Natural killer cell treated with Interleukin-12 subunit alpha and Interleukin-12 subunit beta and Interleukin-15 and Interleukin-18, amount 100 ng/mL, for 72 hours (primary cell): ENCODE data around the gene AGXT. TPM values are rescaled to one million over a fixed set of nuclear protein-coding genes. Genes with fewer than 3 reads are reported as not detected.

Source experiments
- ATAC-seq, 2 donors: fragments of 150-1000 bp; cut with Tn5 transposase in 1 of 2; sonication (Bioruptor Pico), chemical (Tn5 transposase) in 1 of 2; 2 replicates each; pipeline ENCODE4 v1.10.0; 2021
- DNase-seq: peaks from one replicate; pipeline ENCODE4 v3.0.0; 2022; ENCODE audit warnings: low spot score
- H3K27ac Mint-ChIP-seq, 2 donors: 1 replicate in 1 of 2; 2 replicates in 1 of 2; pipeline ENCODE4 v1.8.0; 2022; ENCODE audit warnings: mixed read lengths in 2 of 2, mild to moderate bottlenecking in 1 of 2, moderate library complexity in 1 of 2
- H3K27me3 Mint-ChIP-seq, 2 donors: 1 replicate in 1 of 2; 2 replicates in 1 of 2; pipeline ENCODE4 v1.8.0; 2022; ENCODE audit warnings: mixed read lengths in 2 of 2
- H3K36me3 Mint-ChIP-seq: one replicate; pipeline ENCODE4 v1.8.0; 2022; ENCODE audit warnings: mixed read lengths
- H3K4me1 Mint-ChIP-seq, 2 donors: 1 replicate in 1 of 2; 2 replicates in 1 of 2; pipeline ENCODE4 v1.8.0; 2022; ENCODE audit warnings: low read depth in 2 of 2, mixed read lengths in 2 of 2, mild to moderate bottlenecking in 1 of 2
- H3K4me3 Mint-ChIP-seq: one replicate; pipeline ENCODE4 v1.8.0; 2022; ENCODE audit warnings: mixed read lengths
- H3K9me3 Mint-ChIP-seq: 2 replicates; pipeline ENCODE4 v1.8.0; 2022; ENCODE audit warnings: mixed read lengths
- total RNA-seq, 2 donors: library from RNA; stranded (reverse); gene quantifications; one replicate each; pipeline ENCODE4 v1.2.3, GENCODE V29; 2022

AGXT gene
- total RNA-seq, 2 donors from 2014 or later = not detected

GRCh38 chr2:240912878-240913809 is 44.5 kb downstream of the AGXT start:
- DNase-seq = no peak
- Mint-ChIP-seq H3K9me3 (no peaks in the 10 kb centered on the region), H3K27ac (no peak overlapping the region), H3K4me3 (no peak overlapping the region), H3K27me3 (peaks cover 0 to 8% of the 10 kb centered on the region in 2 donors), H3K4me1 (no peaks in the 10 kb centered on the region), H3K36me3 (no peaks in the 10 kb centered on the region)
- no peak for ATAC-seq

DNA sequence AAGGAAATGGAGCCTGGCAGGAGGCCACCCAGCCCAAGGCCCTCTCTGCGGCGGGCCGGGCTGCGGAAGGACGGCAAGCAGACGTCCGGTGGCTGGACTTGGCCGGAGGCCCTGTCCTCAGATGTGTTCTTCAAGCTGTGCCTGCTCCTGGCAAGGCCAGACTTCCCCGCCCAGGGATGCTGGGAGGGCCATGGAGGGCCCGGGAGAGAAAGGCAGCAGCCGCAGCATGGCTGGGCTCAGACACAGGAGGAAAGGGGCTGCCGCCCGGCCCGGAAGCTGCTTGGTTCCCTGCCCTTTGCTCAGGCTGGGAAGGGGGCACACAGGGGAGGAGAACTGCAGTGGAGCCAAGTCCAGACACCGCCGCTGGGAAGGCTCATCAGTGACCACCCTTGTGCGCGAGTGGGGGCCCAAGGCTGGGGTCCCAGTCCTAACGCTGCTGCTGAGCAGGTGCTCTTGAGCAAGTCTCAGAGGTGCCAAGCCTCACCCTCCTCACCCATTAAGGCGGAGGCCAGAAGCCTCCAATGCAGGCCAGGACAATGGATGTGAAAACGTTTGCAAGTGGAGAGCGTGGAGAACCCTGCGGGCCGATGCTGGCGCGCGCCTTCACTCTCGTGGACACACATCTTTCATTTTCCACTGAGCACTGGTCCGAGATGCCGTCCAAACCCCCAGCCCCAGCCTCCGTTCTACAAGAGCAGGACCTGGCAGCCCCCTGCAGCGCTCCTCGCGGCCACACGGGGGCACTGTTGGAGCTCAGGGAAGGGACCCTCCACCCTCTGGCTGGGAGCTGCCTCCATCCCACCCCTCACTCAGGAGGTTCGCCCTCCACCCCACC is 45.4 kb downstream of the AGXT start:
- Mint-ChIP-seq H3K27ac (no peak overlapping the region), H3K4me3 (no peak overlapping the region), H3K27me3 (peaks cover 0 to 8% of the 10 kb centered on the region in 2 donors), H3K4me1 (no peaks in the 10 kb centered on the region), H3K9me3 (no peaks in the 10 kb centered on the region), H3K36me3 (no peaks in the 10 kb centered on the region)
- DNase-seq = no peak
- ATAC-seq = no peak

- no peak for ATAC-seq
- Mint-ChIP-seq H3K4me3 (no peak overlapping the region), H3K9me3 (no peaks in the 10 kb centered on the region), H3K27me3 (peaks cover 0 to 8% of the 10 kb centered on the region in 2 donors), H3K27ac (no peak overlapping the region), H3K36me3 (no peaks in the 10 kb centered on the region), H3K4me1 (no peaks in the 10 kb centered on the region)
- no peak for DNase-seq
Observed at GRCh38 chr2:240914645-240915525, 46.3 kb downstream of the AGXT start.

DNA sequence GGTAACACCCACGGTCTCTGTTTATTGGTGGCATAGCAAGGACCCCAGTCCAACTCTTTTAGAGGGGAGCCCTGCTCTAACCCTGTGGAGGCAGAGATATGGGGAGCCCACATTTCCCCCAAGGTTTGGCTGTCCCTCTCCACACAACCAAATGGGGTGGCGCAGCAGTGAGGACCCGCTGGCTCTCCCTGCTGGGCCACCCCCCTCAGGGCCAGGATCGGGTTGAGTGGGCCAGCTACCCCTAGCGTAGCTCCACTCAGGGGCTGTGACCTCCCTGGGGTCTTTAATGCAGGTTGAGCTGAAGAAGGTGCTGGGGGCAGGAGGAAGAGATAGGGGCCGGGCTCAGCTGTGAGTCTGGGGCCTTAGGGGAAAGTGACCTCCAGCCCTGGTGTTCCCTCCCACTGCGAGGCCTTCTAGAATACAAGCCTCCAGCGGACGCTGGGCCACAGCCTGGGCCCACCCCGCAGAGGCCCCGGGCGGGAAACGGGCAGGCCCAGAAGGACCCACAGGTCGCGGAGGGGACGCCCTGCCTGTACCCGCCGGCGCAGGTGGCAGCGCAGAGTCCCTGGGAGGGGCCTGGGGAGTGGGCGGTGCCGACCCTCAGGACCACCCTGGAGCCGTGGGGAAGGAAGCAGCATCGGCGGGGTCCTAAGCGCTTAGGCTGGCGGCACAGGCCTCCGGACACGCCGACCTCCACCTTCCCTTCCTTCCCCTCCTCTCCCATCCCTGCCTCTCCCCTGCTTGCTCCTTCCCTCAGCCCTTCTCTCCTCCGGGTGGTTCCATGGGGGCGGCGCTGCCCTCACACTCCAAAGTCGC is 47.1 kb downstream of the AGXT start:
- H3K27ac Mint-ChIP-seq = no peak overlapping the region
- no peak overlapping the region for H3K4me3 Mint-ChIP-seq
- DNase-seq (no peak), ATAC-seq (no peak)
- no peaks in the 10 kb centered on the region for H3K4me1 Mint-ChIP-seq
- H3K27me3 Mint-ChIP-seq = peaks cover 0 to 6% of the 10 kb centered on the region in 2 donors
- no peaks in the 10 kb centered on the region for H3K36me3 Mint-ChIP-seq
- no peaks in the 10 kb centered on the region for H3K9me3 Mint-ChIP-seq

- H3K9me3 Mint-ChIP-seq = no peaks in the 10 kb centered on the region
- peaks cover 0 to 6% of the 10 kb centered on the region in 2 donors for H3K27me3 Mint-ChIP-seq
- no peaks in the 10 kb centered on the region for H3K36me3 Mint-ChIP-seq
- ATAC-seq (no peak), DNase-seq (no peak)
- no peak overlapping the region for H3K27ac Mint-ChIP-seq
- no peaks in the 10 kb centered on the region for H3K4me1 Mint-ChIP-seq
- no peak overlapping the region for H3K4me3 Mint-ChIP-seq
Observed at GRCh38 chr2:240916571-240917008, 48.0 kb downstream of the AGXT start.

DNA sequence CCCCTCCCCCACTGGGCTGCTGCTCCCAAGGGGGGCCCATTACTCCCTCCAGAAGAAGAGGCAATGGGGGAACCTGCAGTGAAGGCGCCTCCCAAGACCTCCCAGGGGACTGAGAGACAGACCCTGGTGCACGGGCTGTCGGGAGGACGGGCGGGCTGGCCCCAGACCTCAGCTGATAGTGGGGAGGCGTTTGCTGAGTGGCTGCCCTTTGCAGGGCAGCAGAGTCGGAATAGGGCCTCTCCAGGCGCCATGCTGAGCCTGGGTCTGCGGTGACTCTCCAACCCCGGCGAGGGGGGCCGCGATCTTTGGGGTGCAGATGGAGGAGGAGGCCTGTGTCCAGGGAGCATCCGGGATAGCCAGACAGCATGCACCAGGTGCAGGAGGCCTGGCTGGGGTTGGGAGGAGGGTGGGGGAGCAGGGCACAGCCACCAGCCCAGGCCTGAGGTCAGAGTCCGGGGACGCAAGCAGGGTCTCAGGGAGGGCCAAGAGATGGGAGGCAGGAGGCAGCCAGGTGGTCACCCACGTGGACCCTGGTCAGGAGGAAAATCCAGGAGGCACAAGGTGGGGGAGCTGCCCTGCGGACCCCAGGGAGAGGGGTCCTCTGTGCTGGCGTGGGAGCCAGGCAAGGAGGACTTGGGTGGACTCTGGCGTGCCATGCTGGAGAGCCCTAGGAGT is 48.5 kb downstream of the AGXT start:
- H3K9me3 Mint-ChIP-seq = no peaks in the 10 kb centered on the region
- no peaks in the 10 kb centered on the region for H3K36me3 Mint-ChIP-seq
- DNase-seq (peak; percentile 47), ATAC-seq (no peak)
- H3K27me3 Mint-ChIP-seq = peaks cover 0 to 4% of the 10 kb centered on the region in 2 donors
- no peak overlapping the region for H3K4me3 Mint-ChIP-seq
- no peaks in the 10 kb centered on the region for H3K4me1 Mint-ChIP-seq
- no peak overlapping the region for H3K27ac Mint-ChIP-seq

- no peak for ATAC-seq
- DNase-seq = no peak
- Mint-ChIP-seq H3K27me3 (no peaks in the 10 kb centered on the region), H3K4me3 (no peak overlapping the region), H3K4me1 (no peaks in the 10 kb centered on the region), H3K9me3 (no peaks in the 10 kb centered on the region), H3K36me3 (no peaks in the 10 kb centered on the region), H3K27ac (no peak overlapping the region)
Observed at GRCh38 chr2:240917684-240918257, 49.1 kb downstream of the AGXT start.

GRCh38 chr2:240918258-240919091 is 49.9 kb downstream of the AGXT start:
- H3K9me3 Mint-ChIP-seq = no peaks in the 10 kb centered on the region
- H3K36me3 Mint-ChIP-seq = no peaks in the 10 kb centered on the region
- H3K4me1 Mint-ChIP-seq = no peaks in the 10 kb centered on the region
- no peak overlapping the region for H3K27ac Mint-ChIP-seq
- DNase-seq (peak; percentile 58), ATAC-seq (no peak)
- no peaks in the 10 kb centered on the region for H3K27me3 Mint-ChIP-seq
- H3K4me3 Mint-ChIP-seq = no peak overlapping the region

DNA sequence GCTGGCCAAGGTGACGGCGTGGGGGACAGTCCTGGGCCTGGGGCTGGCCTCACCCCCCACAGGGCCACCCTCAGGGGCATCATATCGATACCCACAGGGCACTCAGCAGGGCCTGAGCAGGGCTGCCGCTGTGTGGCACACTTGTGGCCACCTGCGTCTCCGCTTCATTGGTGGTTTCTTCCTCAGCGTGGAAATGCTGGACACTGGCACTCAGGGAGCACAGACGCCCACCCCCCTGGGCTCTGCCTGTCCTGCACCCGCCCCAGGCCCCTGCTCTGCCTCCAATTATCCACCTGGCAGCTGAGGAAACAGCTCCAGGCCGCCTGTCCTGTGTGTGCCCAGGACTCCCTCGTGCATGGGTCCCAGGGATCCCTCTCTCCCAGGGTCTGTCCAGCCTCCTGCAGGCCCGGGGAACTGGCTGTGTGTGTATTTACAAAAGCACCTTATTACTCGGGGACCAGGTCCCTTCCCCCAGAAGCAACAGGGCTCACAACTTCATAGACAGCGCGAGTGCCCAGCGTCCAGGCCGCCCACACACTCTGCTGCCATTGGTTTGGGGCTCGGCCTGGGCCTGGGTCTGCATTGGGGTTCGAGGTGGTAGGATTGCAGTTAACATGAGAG is 50.6 kb downstream of the AGXT start:
- no peaks in the 10 kb centered on the region for H3K9me3 Mint-ChIP-seq
- ATAC-seq = no peak
- peak; percentile 56 for DNase-seq
- no peak overlapping the region for H3K4me3 Mint-ChIP-seq
- H3K36me3 Mint-ChIP-seq = no peaks in the 10 kb centered on the region
- H3K4me1 Mint-ChIP-seq = no peaks in the 10 kb centered on the region
- no peak overlapping the region for H3K27ac Mint-ChIP-seq
- no peaks in the 10 kb centered on the region for H3K27me3 Mint-ChIP-seq

DNA sequence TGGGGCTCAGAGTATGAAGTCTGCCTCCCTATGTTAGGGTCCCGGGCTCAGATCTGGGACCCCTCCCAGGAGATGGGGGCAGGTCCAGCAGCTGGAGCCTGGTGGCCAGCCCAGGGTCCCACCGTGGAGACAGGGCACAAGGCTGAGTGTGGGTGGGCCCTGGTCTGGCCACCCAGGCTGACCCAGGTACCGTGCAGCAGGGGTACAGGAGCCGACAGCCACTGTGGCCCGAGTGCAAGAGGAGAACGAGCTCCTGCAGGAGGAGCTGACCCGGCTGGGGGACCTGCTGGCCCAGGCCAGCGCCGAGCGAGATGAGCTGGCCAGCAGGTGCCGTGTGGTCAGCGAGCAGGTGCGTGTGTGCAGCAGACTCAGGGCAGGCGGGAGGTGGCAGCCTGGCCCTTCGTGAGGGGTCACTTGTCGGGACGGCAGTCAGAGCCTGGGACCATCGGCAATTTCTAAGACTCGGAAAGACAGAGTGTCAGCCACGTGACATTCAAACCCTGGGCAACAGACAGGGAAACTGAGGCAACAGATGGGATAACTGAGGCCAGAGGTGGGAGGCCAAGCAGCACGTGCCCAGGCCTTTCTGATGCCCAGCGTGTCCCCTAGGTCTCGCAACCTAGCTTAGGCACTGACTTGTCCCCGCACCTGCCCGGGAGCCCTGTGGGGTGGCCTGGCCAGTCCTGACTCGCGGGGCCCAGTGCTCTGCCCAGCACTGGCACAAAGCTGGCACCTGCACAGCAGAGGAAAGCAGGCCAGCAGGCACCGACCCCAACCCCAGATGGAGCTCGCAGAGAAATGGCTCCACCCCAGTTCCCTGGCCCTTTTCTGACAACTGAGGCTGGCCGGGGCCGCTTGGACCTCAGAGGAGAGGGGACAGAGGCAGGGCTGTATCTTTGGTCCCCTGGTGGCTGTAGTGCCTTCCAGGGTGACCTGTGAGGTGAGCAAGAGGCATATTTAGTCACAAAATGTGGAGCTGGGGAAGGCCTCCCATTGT is 51.5 kb downstream of the AGXT start:
- no peak for ATAC-seq
- Mint-ChIP-seq H3K36me3 (no peaks in the 10 kb centered on the region), H3K4me3 (no peak overlapping the region), H3K9me3 (no peaks in the 10 kb centered on the region), H3K4me1 (no peaks in the 10 kb centered on the region), H3K27ac (no peak overlapping the region), H3K27me3 (no peaks in the 10 kb centered on the region)
- peak; percentile 46 for DNase-seq
